NB4 (cell line): ENCODE data around the gene DENND4B.
A peak's percentile ranks its signal among the peaks of the same experiment; 100 is the strongest.
"Not testable (repeated sequence)": the region's sequence is repeated elsewhere in the genome, so short reads cannot be mapped to it uniquely, and the experiment has no call there.

Source experiments
- DNase-seq: peaks from one replicate; pipeline ENCODE4 v3.0.0; 2010; ENCODE audit warnings: low read depth
- H3K4me3 ChIP-seq: one replicate; pipeline ENCODE4 v1.5.1; 2011; ENCODE audit warnings: mild to moderate bottlenecking, low read depth, low read length, moderate library complexity
- MYC ChIP-seq: IDR thresholded peaks from 2 replicates; pipeline ENCODE4 v1.6.1; 2011; ENCODE audit warnings: low read depth, low read length
- POLR2A ChIP-seq: IDR thresholded peaks from 2 replicates; pipeline ENCODE4 v1.6.1; 2011; ENCODE audit warnings: mild to moderate bottlenecking; ENCODE audit not compliant: insufficient read length; ENCODE audit errors: extremely low read depth
- TF ChIP-seq, protein P1 (sequence below): IDR thresholded peaks from 2 replicates; pipeline ENCODE4 v1.6.1; 2011; ENCODE audit warnings: low read depth, low read length
- TF ChIP-seq, protein P2 (sequence below): IDR thresholded peaks from one replicate; pipeline ENCODE4 v1.5.1; 2012; ENCODE audit warnings: low read depth, low read length

The DENND4B gene

DNA sequence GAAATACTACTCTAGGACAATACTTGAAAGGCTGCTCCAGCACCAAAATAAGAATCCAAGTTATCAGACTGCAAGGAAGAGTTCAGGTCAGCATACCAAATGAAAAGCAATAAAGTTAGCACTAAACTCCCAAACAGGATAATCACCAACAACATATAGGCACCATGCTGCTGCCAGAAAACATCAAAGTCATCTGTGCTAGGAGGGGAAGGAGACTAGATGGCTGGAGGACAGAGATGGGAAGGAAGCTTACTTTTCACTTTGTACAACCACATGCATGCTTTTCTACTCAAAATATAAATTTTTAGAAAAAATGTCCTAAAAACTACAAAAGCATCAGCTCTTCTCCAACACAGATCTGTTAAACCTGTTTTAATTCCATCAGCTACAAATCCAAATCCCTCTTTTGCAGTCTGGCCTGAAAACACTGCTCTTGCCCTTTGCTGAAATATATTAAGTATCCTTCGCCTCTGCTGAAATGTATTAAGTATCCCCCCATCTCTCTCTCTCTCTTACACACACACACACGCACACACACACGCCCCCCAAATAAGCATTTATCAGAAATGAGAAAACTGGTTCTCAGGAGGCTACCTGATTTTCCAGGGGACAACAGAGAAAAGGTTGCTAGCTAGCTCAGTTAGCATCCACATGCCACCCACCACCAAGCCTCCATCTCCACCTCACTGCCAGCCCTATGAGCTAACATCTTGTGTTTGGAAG lies 25.3 kb downstream of the DENND4B start:
- DNase-seq, result no peak
- TF ChIP-seq POLR2A (no peak), MYC (no peak)
- TF ChIP-seq, protein P1, sequence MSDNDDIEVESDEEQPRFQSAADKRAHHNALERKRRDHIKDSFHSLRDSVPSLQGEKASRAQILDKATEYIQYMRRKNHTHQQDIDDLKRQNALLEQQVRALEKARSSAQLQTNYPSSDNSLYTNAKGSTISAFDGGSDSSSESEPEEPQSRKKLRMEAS, result no peak
- TF ChIP-seq, protein P2, sequence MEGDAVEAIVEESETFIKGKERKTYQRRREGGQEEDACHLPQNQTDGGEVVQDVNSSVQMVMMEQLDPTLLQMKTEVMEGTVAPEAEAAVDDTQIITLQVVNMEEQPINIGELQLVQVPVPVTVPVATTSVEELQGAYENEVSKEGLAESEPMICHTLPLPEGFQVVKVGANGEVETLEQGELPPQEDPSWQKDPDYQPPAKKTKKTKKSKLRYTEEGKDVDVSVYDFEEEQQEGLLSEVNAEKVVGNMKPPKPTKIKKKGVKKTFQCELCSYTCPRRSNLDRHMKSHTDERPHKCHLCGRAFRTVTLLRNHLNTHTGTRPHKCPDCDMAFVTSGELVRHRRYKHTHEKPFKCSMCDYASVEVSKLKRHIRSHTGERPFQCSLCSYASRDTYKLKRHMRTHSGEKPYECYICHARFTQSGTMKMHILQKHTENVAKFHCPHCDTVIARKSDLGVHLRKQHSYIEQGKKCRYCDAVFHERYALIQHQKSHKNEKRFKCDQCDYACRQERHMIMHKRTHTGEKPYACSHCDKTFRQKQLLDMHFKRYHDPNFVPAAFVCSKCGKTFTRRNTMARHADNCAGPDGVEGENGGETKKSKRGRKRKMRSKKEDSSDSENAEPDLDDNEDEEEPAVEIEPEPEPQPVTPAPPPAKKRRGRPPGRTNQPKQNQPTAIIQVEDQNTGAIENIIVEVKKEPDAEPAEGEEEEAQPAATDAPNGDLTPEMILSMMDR, result no peak
- peak overlapping the region; percentile 89 for H3K4me3 ChIP-seq

DNA sequence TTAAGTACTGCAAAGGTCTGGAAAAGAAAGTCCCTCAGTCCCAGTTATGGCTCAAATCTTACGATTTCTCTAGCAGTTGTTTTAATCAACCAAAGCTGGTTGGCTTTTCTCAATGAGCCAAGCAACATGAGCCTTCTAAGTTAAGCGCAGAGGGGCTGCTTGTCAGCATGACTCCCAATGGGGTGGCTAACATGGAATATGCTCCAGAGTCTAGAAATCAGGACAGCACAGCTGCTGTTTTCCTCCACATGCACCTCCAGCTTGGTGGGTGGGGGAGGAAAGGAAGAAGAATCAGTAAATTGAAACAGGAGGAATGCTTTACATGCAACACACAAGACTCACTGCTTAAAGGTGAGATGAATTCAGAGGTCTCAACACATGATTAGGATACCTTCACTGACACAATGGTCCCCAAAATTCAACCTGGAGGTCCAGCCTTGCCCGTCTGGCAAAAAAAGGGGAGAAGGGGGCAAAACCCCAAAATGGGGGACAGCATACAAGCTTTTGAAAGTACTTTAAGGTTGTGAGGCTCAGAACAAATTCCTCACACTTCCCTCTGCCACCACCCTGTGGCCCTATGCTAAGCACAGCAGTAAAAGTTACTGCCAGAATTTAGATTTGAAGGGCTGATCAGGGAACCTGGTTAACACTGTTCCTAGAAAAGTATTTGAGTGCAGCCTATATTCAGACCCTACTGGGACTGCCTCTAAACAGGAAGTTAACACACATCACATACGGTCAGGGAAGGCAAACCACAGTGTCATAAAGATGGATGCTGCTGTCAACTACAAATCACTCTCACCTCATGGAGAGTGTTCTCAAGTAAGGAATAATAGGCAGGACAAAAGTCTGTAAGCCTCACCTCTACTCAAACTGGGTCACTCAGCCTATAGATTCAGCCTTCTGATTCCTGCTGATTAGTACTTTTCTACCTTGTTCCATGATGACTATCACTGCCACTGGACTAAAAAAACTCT lies 26.4 kb downstream of the DENND4B start:
- H3K4me3 ChIP-seq, result peak overlapping the region; percentile 89
- peak; percentile 75 for DNase-seq
- TF ChIP-seq, protein P1, result no peak
- TF ChIP-seq MYC, result no peak
- TF ChIP-seq, protein P2, result no peak
- TF ChIP-seq POLR2A, result no peak

DNA sequence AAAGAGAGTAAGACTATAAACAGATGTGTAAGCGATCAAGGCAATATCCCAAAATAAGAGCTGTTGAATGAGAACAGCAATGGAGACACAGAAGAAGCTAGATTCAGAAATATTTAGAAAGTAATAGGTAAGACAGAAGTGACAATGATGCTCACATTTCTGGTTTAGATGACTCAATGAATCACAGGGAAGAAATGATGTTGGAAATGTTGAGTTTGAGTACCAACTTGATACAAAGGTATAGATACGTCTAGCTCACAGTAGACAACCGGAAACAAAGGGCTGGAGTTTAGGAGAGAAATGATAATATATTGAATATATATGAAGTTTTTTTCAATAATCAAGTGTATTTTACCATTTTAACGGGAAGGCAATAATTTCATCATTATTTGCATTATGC lies 30.2 kb downstream of the DENND4B start:
- TF ChIP-seq POLR2A (no peak), MYC (no peak)
- TF ChIP-seq, protein P1, result no peak
- TF ChIP-seq, protein P2, result no peak
- no peak overlapping the region for H3K4me3 ChIP-seq
- no peak for DNase-seq

DNA sequence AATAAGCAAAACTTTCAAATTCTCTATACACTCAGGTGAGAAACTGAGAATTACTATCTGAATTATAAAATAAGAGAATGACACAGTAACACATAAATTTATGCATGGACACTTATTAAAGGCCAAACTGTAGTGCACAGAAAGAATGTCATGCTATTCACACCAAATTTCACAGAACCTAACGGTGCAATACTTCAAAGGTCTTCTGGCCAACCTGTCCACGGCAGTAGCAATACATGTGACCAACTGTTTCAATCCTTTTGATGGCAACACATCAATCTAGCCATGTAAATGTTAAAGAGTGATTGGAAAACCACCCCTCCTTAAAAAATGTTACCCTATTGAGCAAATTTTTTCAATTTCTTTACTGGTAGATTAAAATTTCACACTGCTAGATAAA lies 34.2 kb downstream of the DENND4B start:
- TF ChIP-seq MYC, result no peak
- TF ChIP-seq, protein P2, result no peak
- DNase-seq, result no peak
- H3K4me3 ChIP-seq, result no peak overlapping the region

DNA sequence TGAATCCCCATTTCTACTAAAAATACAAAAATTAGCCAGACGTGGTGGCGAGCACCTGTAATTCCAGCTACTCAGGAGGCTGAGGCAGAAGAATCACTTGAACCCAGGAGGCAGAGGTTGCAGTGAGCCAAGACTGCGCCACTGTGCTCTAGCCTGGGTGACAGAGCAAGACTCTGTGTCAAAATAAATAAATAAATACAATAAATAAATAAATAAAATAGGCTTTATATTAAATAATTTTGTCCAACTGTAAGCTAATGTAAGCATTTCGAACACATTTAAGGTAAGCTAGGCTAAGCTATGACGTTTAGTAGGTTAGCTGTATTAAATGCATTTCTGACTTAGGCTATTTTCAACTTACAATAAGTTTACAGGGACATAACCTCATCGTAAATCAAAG lies 36.0 kb downstream of the DENND4B start:
- not testable (repeated sequence) for DNase-seq, H3K4me3 ChIP-seq

DNA sequence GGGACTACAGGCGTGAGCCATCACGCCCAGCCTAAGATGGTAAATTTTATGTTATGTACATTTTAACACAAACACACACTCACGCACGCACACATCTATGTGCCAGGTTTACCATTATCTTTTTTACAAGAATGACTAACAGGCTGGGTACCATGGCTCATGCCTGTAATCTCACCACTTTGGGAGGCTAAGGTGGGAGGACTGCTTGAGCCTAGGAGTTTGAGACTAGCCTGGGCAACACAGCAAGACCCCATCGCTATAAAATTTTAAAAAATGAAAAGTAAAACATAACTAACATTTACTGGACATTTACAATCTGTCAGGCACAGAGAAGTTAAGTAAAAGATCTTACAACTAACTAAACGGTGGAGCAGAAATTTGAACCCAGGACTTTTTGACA lies 38.4 kb downstream of the DENND4B start:
- DNase-seq, result no peak
- no peak overlapping the region for H3K4me3 ChIP-seq
- TF ChIP-seq POLR2A (no peak), MYC (no peak)
- TF ChIP-seq, protein P2, result no peak
- TF ChIP-seq, protein P1, result no peak
